MCF 10A (cell line): Measurements from ENCODE around the gene ACVR2B. TPM values are rescaled to one million over a fixed set of nuclear protein-coding genes. Genes with fewer than 3 reads are reported as not detected.
"Not testable (repeated sequence)": the region's sequence is repeated elsewhere in the genome, so short reads cannot be mapped to it uniquely, and the experiment has no call there.

ENCODE experiments used
- BruUV-seq: library from RNA; stranded (reverse); fragments of 400-500 nt; replicated peaks from 2 replicates; lab custom pipeline; 2021; lab: Mats Ljungman, UMichigan
- CTCF ChIA-PET: fragments of 300-600 bp; sonication (Branson Sonifier 250); formaldehyde crosslinking; extraction: SDS; loops from one replicate; lab custom pipeline; 2021; ENCODE audit warnings: antibody characterized with exemption, inconsistent platforms; lab: Yijun Ruan, JAX
- POLR2A ChIA-PET: fragments of 300-600, 350-650 bp; sonication (Branson Sonifier 250); formaldehyde crosslinking; extraction: SDS; loops from one replicate; lab custom pipeline; 2020; ENCODE audit warnings: antibody characterized with exemption, inconsistent platforms; lab: Yijun Ruan, JAX
- DNase-seq: peaks from one replicate; pipeline ENCODE4 v3.0.0-alpha.2; 2018; ENCODE audit not compliant: unreplicated experiment
- H3K27ac Mint-ChIP-seq: one replicate; pipeline ENCODE4 v1.8.0; 2022; ENCODE audit warnings: mild to moderate bottlenecking, low read depth, mixed read lengths; ENCODE audit not compliant: unreplicated experiment
- H3K27me3 Mint-ChIP-seq: one replicate; pipeline ENCODE4 v1.8.0; 2022; ENCODE audit warnings: mixed read lengths; ENCODE audit not compliant: insufficient read depth, unreplicated experiment
- H3K36me3 Mint-ChIP-seq: one replicate; pipeline ENCODE4 v1.8.0; 2022; ENCODE audit warnings: mild to moderate bottlenecking, moderate library complexity, mixed read lengths; ENCODE audit not compliant: insufficient read depth, unreplicated experiment
- H3K4me1 Mint-ChIP-seq: one replicate; pipeline ENCODE4 v1.8.0; 2022; ENCODE audit warnings: mixed read lengths; ENCODE audit not compliant: insufficient read depth, unreplicated experiment
- H3K4me3 Mint-ChIP-seq: one replicate; pipeline ENCODE4 v1.8.0; 2022; ENCODE audit warnings: mild to moderate bottlenecking, moderate library complexity, mixed read lengths; ENCODE audit not compliant: unreplicated experiment
- H3K9me3 Mint-ChIP-seq: one replicate; pipeline ENCODE4 v1.8.0; 2022; ENCODE audit warnings: mixed read lengths; ENCODE audit not compliant: unreplicated experiment
- intact Hi-C: fragments of 100-400 bp; cut with micrococcal nuclease; formaldehyde crosslinking; loops from 2 replicates; pipeline ENCODE4 v1.14.1; 2022
- total RNA-seq: library from RNA; stranded (reverse); gene quantifications from 2 replicates; pipeline ENCODE4 v1.2.3, GENCODE V29; 2022
- TF ChIP-seq, protein P1 (sequence below): fragments of 200-600 bp; IDR thresholded peaks from one replicate; pipeline ENCODE4 v1.8.0; 2022; ENCODE audit warnings: antibody characterized with exemption, mild to moderate bottlenecking; ENCODE audit not compliant: unreplicated experiment

Gene ACVR2B
- total RNA-seq, 1 experiment from 2014 or later = 3.6 TPM

DNA sequence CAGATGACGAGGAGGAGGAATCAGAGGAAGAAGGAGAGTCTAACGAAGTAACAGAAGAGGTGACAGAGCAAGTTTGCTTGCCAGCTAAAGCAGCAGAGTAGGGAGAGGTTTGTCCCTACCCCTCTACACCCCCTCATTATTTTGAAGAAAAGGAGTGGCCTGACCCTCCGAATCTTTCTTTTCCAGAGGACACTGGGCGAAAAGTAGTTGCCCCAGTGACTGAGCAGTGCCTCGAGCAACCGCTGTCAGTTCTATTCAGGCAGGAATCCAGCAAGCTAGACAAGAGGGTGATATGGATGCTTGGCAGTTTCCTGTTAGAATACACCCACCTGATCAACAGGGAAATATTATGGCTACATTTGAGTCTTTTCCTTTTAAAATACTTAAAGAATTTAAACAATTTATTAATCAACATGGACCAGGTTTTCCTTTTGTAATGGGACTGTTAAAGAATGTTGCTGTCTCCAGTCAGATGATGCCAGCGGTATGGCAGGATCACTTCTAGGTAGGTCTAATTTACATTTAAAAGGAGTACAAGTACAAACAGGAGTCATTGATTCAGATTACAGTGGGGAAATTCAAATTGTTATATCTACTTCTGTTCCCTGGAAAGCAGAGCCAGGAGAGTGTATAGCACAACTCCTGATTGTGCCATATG lies 31.9 kb upstream of the ACVR2B start:
- Mint-ChIP-seq H3K27me3 (no peaks in the 10 kb centered on the region), H3K4me1 (no peaks in the 10 kb centered on the region), H3K27ac (no peak overlapping the region), H3K36me3 (no peaks in the 10 kb centered on the region), H3K9me3 (no peaks in the 10 kb centered on the region), H3K4me3 (no peak overlapping the region)
- DNase-seq = no peak
- BruUV-seq = no TSS peak
- ChIA-PET CTCF (no interaction called here), POLR2A (no interaction called here)
- TF ChIP-seq, protein P1, sequence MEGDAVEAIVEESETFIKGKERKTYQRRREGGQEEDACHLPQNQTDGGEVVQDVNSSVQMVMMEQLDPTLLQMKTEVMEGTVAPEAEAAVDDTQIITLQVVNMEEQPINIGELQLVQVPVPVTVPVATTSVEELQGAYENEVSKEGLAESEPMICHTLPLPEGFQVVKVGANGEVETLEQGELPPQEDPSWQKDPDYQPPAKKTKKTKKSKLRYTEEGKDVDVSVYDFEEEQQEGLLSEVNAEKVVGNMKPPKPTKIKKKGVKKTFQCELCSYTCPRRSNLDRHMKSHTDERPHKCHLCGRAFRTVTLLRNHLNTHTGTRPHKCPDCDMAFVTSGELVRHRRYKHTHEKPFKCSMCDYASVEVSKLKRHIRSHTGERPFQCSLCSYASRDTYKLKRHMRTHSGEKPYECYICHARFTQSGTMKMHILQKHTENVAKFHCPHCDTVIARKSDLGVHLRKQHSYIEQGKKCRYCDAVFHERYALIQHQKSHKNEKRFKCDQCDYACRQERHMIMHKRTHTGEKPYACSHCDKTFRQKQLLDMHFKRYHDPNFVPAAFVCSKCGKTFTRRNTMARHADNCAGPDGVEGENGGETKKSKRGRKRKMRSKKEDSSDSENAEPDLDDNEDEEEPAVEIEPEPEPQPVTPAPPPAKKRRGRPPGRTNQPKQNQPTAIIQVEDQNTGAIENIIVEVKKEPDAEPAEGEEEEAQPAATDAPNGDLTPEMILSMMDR = no peak
- intact Hi-C loops = no loop called here

DNA sequence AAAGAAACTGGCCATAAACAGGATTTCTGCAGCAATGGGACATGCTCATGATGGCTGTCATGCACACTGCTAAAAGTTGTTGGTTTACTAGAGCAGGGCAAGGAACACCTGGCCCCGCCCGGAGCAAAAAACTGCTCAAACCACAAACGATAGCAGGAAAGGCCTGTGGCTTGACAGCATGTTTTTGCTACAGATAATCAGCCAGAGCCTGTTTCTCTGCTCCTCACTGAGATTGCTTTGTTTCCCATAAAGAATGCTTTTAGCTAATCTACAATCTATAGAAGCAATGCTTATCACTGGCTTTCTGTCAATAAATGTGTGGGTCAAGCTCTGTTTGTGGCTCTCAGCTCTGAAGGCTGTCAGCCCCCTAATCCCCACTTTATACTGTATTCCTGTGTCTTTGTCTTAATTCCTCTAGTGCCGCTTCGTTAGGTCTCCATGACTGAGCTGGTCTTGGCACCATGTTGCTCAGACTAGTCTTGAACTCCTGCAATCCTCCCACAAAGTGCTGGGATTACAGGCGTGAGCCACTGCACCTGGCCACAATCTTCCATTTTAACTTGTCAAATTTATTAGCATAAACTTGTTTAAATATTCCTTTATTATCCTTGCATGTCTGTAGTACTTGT lies 26.8 kb upstream of the ACVR2B start:
- intact Hi-C loops, H3K27me3 Mint-ChIP-seq, H3K36me3 Mint-ChIP-seq, DNase-seq, H3K9me3 Mint-ChIP-seq, H3K4me3 Mint-ChIP-seq, H3K4me1 Mint-ChIP-seq, BruUV-seq, CTCF ChIA-PET, H3K27ac Mint-ChIP-seq: not testable (repeated sequence)
- POLR2A ChIA-PET = interaction anchor here (2.4 kb wide), 1 partner anchor 23 kb away, joined by 5 read pairs; no protein-coding TSS in a partner anchor

- H3K27ac Mint-ChIP-seq, BruUV-seq, H3K36me3 Mint-ChIP-seq, H3K4me1 Mint-ChIP-seq, DNase-seq, H3K4me3 Mint-ChIP-seq, intact Hi-C loops, POLR2A ChIA-PET, H3K27me3 Mint-ChIP-seq: not testable (repeated sequence)
- CTCF ChIA-PET = interaction anchor here (0.6 to 1.1 kb wide), 2 partner anchors 87 to 567 kb away, joined by 3 read pairs; no protein-coding TSS in a partner anchor
- H3K9me3 Mint-ChIP-seq = peaks cover 24% of the 10 kb centered on the region
Measured at GRCh38 chr3:38432871-38433658, 20.6 kb upstream of the ACVR2B start.

- POLR2A ChIA-PET, H3K4me3 Mint-ChIP-seq, intact Hi-C loops, H3K4me1 Mint-ChIP-seq, H3K27ac Mint-ChIP-seq, H3K36me3 Mint-ChIP-seq, BruUV-seq, H3K27me3 Mint-ChIP-seq, DNase-seq: not testable (repeated sequence)
- CTCF ChIA-PET = interaction anchor here (0.6 kb wide), 1 partner anchor 87 kb away, joined by 3 read pairs; no protein-coding TSS in a partner anchor
- H3K9me3 Mint-ChIP-seq = peaks cover 24% of the 10 kb centered on the region
Measured at GRCh38 chr3:38433661-38434060, 20.0 kb upstream of the ACVR2B start.

GRCh38 chr3:38438436-38439069 lies 15.1 kb upstream of the ACVR2B start:
- peak; percentile 21 for DNase-seq
- H3K27me3 Mint-ChIP-seq, H3K36me3 Mint-ChIP-seq, intact Hi-C loops, H3K27ac Mint-ChIP-seq, POLR2A ChIA-PET, BruUV-seq, H3K4me3 Mint-ChIP-seq, H3K4me1 Mint-ChIP-seq: not testable (repeated sequence)
- CTCF ChIA-PET = interaction anchor here (0.6 to 1.4 kb wide), 3 partner anchors 32 to 92 kb away, joined by 3 to 5 read pairs (median 3); partner anchors contain the start of genes EXOG and XYLB
- peaks cover 18% of the 10 kb centered on the region for H3K9me3 Mint-ChIP-seq

DNA sequence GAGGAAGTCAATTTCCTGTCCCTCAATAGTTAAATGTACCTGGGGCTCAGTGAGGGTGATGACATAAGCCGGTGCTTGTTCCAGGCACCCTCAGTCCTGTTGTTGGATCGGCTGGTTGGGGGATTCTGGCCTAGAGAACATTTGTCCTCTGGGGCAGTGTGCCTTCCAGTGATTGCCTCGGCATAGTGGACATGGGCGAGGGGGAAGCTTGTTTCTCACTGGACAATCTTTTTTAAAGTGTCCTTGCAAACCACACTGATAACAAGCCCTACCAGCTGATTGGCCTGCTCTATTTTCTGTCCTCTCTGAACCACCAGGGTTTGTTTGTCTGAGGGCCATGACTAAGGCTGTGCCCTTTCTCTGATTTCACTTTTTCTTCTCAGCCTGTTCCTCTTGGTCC lies 10.5 kb upstream of the ACVR2B start:
- intact Hi-C loops, H3K27me3 Mint-ChIP-seq, H3K9me3 Mint-ChIP-seq, H3K4me3 Mint-ChIP-seq, DNase-seq, POLR2A ChIA-PET, H3K27ac Mint-ChIP-seq, H3K4me1 Mint-ChIP-seq, H3K36me3 Mint-ChIP-seq, BruUV-seq: not testable (repeated sequence)
- CTCF ChIA-PET = interaction anchor here (0.6 to 1.1 kb wide), 2 partner anchors 29 to 209 kb away, joined by 3 read pairs; no protein-coding TSS in a partner anchor
